Activated naive CD4-positive, alpha-beta T cell treated with anti-CD3 and anti-CD28 coated beads, Interleukin-2, amount 50 U/mL, for 24 hours (primary cell): ENCODE data around the gene KIF21B.
A peak's percentile ranks its signal among the peaks of the same experiment; 100 is the strongest.

ENCODE experiments used
- H3K27ac Mint-ChIP-seq: one replicate; pipeline ENCODE4 v1.8.0; 2021; ENCODE audit warnings: mild to moderate bottlenecking, mixed read lengths
- H3K27me3 Mint-ChIP-seq: one replicate; pipeline ENCODE4 v1.8.0; 2021; ENCODE audit warnings: mixed read lengths
- H3K36me3 Mint-ChIP-seq: one replicate; pipeline ENCODE4 v1.8.0; 2021; ENCODE audit warnings: mixed read lengths
- H3K4me1 Mint-ChIP-seq: one replicate; pipeline ENCODE4 v1.8.0; 2021; ENCODE audit warnings: mixed read lengths
- H3K4me3 Mint-ChIP-seq: one replicate; pipeline ENCODE4 v1.8.0; 2021; ENCODE audit warnings: mild to moderate bottlenecking, mixed read lengths
- H3K9me3 Mint-ChIP-seq: one replicate; pipeline ENCODE4 v1.8.0; 2021; ENCODE audit warnings: mixed read lengths

KIF21B gene

DNA sequence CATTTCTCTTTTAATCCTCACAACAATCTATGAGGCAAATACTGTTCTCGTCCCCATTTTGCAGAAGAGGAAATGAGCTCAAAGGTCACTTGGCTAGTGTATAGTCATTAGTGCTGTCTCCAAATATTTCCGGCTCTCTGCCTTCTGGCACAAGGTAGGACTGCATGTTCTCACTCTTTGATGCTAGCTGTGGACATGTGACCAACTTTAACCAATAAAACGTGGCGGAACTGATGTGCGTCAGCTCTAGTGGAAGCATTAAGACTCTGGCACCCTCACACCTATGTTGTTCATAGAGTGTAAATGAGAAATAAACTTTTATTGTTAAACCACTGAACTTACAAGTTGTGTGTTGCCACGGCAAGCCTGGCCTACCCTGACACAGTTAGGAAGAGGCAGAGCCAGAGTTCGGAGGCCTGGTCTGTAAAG is 5.0 kb upstream of the KIF21B start:
- peaks cover 29% of the 10 kb centered on the region for H3K4me1 Mint-ChIP-seq
- no peak overlapping the region for H3K4me3 Mint-ChIP-seq
- no peaks in the 10 kb centered on the region for H3K9me3 Mint-ChIP-seq
- H3K27me3 Mint-ChIP-seq: no peaks in the 10 kb centered on the region
- no peaks in the 10 kb centered on the region for H3K36me3 Mint-ChIP-seq
- H3K27ac Mint-ChIP-seq: peak overlapping the region; percentile 46

- H3K27ac Mint-ChIP-seq: peak overlapping the region; percentile 17
- no peaks in the 10 kb centered on the region for H3K27me3 Mint-ChIP-seq
- no peaks in the 10 kb centered on the region for H3K36me3 Mint-ChIP-seq
- no peak overlapping the region for H3K4me3 Mint-ChIP-seq
- H3K4me1 Mint-ChIP-seq: peaks cover 39% of the 10 kb centered on the region
- H3K9me3 Mint-ChIP-seq: no peaks in the 10 kb centered on the region
These were observed 3.3 kb upstream of the KIF21B start for GRCh38 chr1:201026836-201027235.

- no peaks in the 10 kb centered on the region for H3K36me3 Mint-ChIP-seq
- H3K4me3 Mint-ChIP-seq: peak overlapping the region; percentile 8
- H3K27ac Mint-ChIP-seq: peak overlapping the region; percentile 60
These were observed 2.7 kb upstream of the KIF21B start for GRCh38 chr1:201026234-201026633.

GRCh38 chr1:201025571-201026002 is 2.1 kb upstream of the KIF21B start:
- H3K4me1 Mint-ChIP-seq: peaks cover 52% of the 10 kb centered on the region
- H3K27me3 Mint-ChIP-seq: no peaks in the 10 kb centered on the region
- H3K27ac Mint-ChIP-seq: no peak overlapping the region
- no peak overlapping the region for H3K4me3 Mint-ChIP-seq
- H3K9me3 Mint-ChIP-seq: no peaks in the 10 kb centered on the region
- no peaks in the 10 kb centered on the region for H3K36me3 Mint-ChIP-seq

More at GRCh38 chr1:201026234-201026633, 2.7 kb upstream of the KIF21B start:
- Mint-ChIP-seq H3K9me3 (no peaks in the 10 kb centered on the region), H3K27me3 (no peaks in the 10 kb centered on the region), H3K4me1 (peaks cover 45% of the 10 kb centered on the region)

- Mint-ChIP-seq H3K36me3 (no peaks in the 10 kb centered on the region), H3K27ac (no peak overlapping the region), H3K27me3 (no peaks in the 10 kb centered on the region), H3K4me3 (no peak overlapping the region), H3K9me3 (no peaks in the 10 kb centered on the region), H3K4me1 (peaks cover 62% of the 10 kb centered on the region)
These were observed 1.1 kb upstream of the KIF21B start for GRCh38 chr1:201024625-201024998.

DNA sequence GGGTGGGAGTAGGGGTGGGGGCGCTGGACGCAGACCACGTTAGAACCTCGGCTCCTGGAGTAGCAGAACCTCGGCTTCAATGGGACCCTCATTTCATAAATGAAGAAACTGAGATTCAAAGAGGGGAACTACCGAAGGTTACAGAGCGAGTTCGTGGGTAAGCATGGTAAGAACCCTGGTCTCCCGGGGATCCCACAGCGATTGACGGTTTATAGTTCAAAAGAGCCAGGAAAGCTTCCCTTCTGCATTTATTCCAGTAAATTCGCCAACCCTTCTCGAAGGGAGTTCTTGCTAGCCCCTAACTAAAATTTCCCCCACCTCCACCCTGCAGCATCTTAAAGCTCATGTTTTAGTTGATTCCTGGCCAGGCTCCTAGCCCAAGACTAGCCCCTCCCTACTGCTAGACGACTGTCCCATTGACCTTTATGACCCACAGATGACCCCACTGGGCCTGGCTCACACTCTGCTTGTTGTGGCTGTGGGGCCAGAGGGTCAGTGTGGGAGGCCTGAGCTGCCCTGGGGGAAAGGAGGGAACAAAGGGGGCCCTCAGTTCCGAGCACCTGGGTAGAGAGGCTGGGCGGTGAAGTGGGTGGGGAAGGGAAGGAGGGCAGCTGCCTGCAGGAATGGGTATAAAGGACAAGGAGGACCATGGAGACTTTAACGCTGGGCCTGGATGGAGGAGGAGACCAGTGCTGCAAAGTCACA is 558 bp upstream of the KIF21B start:
- Mint-ChIP-seq H3K27me3 (no peaks in the 10 kb centered on the region), H3K9me3 (no peaks in the 10 kb centered on the region), H3K27ac (no peak overlapping the region), H3K4me3 (peak overlapping the region; percentile 69), H3K36me3 (peaks cover 2% of the 10 kb centered on the region), H3K4me1 (peaks cover 67% of the 10 kb centered on the region)

DNA sequence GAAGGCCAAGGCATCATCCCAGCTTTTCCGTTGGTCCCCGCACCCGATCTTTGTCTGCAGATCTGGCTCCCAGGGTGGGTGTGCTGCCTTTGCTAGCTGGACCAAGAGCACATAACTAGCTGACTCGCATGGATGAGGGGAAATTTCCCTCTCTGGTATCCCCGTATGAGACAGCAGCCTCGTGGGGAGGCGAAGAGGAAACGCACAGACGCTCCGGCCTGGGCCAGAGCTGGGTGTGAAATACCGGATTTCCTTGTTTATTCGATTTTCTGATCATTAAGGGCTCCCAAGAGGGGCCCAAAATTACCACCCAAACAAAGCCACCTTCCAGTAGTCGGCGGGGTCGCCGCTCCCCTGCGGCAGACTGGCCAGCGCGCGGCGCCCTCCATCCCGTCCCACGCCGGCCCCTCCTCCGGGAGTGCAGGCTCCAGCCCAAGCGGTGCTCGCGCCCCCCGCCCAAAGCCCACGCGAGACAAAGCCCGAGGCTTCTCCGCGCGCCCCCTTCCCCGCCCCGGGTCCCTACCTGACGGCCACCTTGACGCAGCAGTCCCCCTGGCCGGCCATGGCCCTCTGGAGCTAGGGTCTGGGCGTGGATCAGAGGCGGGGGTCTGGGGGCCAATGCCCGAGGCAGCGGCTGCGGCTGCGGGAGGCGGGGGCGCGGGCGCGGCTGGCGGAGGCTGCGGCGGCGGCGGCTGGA is 546 bp downstream of the KIF21B start:
- Mint-ChIP-seq H3K4me1 (peaks cover 77% of the 10 kb centered on the region), H3K27ac (peak overlapping the region; percentile 88), H3K36me3 (peaks cover 2% of the 10 kb centered on the region), H3K4me3 (peak overlapping the region; percentile 89), H3K27me3 (no peaks in the 10 kb centered on the region), H3K9me3 (no peaks in the 10 kb centered on the region)

GRCh38 chr1:201022493-201022819 is 1.1 kb downstream of the KIF21B start:
- peak overlapping the region; percentile 89 for H3K4me3 Mint-ChIP-seq
- H3K9me3 Mint-ChIP-seq: no peaks in the 10 kb centered on the region
- no peaks in the 10 kb centered on the region for H3K27me3 Mint-ChIP-seq
- peak overlapping the region; percentile 88 for H3K27ac Mint-ChIP-seq
- peaks cover 2% of the 10 kb centered on the region for H3K36me3 Mint-ChIP-seq
- H3K4me1 Mint-ChIP-seq: peaks cover 82% of the 10 kb centered on the region

DNA sequence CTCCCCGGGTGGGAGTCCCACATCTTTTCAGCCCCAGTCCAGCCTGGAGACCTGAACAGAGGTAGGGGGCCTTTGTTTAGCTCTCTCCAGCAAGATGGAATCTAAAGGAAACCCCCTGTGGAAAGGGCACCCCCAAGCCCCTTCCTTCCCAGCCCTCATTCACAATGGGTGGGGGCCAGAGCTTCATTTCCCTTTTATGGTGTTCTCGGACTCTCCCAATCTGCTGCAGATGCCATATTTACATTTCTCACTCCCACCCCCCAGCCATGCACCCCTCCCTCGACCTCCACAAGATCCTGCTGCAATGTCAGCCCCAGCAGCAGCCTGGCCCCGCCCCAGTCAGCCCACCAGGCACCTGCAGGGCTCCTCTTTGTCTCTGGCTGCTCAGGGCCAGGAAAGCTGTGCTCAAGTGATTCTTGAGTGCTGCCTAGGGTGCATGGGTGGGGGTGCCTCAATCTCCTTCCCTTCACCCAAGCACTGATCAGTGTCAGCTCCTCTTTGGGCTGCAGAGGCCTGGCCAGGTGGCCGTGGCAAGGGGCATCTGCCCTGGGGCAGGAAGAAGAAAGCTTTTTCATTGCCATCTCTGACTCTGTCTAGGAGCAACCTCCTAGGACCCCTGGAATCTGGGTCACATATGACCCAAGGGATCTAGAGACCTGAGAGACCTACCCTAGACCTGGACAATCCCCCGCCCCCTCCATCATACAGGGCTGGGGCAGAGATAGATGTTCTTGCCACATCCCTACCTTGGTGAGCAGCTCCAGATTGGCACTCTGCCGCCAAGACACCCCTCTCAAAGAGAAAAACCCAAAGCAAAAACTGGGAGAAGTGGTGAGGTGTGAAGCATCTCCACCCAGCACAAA is 1.7 kb downstream of the KIF21B start:
- peaks cover 84% of the 10 kb centered on the region for H3K4me1 Mint-ChIP-seq
- H3K4me3 Mint-ChIP-seq: peak overlapping the region; percentile 89
- no peaks in the 10 kb centered on the region for H3K9me3 Mint-ChIP-seq
- peaks cover 2% of the 10 kb centered on the region for H3K36me3 Mint-ChIP-seq
- peak overlapping the region; percentile 88 for H3K27ac Mint-ChIP-seq
- H3K27me3 Mint-ChIP-seq: no peaks in the 10 kb centered on the region

DNA sequence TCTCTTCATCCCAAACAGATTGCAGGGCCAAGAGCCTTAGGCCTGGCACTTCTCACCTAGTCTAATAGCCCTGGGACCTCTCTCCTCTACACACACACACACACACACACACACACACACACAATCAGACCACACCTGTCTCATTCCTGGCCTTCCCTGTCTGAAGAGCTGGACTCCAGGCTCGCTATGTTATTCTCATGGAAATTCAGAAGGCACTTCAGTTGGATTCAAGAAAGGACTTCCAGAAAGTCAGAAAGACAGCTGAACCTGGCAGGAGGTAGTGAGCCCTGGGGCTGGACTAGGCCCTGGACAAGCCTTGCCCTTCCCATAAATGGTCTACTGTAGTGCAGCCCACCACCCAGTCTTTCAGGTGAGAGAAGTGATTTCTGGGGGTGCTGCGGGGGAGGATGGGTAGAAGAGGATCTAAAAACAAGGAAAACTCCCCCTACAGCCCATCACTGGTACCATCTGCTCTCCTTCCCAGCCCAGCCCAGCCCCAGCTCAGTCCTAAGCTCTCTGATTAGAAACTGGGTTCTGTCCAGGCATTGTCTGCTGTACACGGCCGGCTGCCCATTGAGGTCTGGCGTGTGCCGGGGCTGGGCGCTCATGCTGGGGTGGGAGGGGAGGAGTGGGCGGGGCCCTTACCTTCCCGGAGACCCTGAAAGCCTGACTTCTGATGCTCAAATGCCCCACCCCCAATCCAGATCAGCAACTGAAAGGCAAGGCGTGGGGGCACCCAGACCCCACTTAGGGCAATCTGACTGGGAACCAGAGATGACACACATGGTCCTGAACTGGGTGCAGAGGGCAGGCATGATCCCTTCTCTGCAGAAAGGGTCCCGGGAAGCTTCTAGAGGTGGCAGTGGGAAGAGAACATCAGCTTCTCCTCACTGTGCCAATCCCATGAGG is 2.5 kb downstream of the KIF21B start:
- H3K27ac Mint-ChIP-seq: peak overlapping the region; percentile 98
- no peaks in the 10 kb centered on the region for H3K9me3 Mint-ChIP-seq
- peaks cover 84% of the 10 kb centered on the region for H3K4me1 Mint-ChIP-seq
- peak overlapping the region; percentile 89 for H3K4me3 Mint-ChIP-seq
- peaks cover 2% of the 10 kb centered on the region for H3K36me3 Mint-ChIP-seq
- no peaks in the 10 kb centered on the region for H3K27me3 Mint-ChIP-seq

DNA sequence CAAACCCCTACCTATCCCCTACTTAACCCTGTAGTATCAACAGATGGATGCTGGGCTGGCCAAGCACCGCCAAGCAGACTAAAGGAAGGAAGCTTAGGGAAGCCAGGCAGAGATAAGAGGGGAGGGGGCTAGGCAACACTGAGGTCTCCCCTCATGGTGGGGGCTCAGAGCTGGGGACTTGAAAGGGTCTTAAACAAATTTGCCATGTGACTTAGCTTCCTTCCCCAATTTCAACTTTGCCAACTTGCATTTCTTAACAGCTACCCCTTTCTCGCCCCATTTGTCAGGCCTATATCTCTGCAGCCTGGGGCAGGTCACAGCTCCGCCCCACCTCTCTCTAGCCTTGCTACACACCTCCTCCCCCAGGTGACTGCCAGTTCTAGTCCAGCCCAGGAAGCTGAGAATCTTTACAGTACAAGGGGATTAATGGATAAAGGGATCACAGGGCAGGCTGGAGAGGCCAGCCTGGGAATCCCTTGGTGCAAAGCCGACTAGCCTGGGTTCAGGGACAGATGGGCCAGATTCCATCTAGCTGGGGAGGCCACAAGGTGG is 3.4 kb downstream of the KIF21B start:
- H3K4me3 Mint-ChIP-seq: peak overlapping the region; percentile 73

DNA sequence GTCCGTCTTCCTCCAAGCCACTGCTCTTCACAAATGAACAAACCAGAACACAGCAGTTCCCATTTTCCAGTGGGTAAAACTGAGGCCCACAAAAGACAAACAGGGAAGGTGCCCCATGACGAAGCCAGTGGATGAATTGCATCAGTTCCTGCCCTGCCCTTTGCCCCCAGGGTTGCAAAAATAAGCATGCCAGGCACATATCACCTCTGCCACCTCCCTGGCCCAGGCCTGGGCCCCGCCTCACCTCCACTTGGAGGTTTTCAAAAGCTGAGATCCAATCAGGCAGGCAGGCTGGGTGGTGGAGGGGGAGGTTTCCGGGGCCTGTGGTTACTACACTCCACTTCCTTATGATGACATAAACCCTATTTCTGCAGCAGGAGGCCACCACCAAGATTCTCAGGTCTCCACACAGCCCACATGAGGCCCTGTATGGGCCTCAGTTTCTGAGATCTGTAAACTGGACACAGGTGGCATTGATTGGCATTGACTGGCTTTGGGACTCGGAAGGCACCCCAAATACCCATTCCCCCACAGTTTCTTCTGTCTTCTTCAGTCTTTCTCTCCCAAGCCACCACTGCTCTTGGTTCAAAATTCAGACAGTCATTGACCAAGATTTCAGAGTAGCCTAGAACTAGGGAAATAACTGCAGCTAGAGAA is 4.1 kb downstream of the KIF21B start:
- H3K4me1 Mint-ChIP-seq: peaks cover 87% of the 10 kb centered on the region
- H3K27me3 Mint-ChIP-seq: no peaks in the 10 kb centered on the region
- H3K36me3 Mint-ChIP-seq: peaks cover 2% of the 10 kb centered on the region
- no peaks in the 10 kb centered on the region for H3K9me3 Mint-ChIP-seq
- peak overlapping the region; percentile 98 for H3K27ac Mint-ChIP-seq
- peak overlapping the region; percentile 73 for H3K4me3 Mint-ChIP-seq

More for the DNA sequence above, 3.4 kb downstream of the KIF21B start:
- Mint-ChIP-seq H3K27ac (peak overlapping the region; percentile 98), H3K4me1 (peaks cover 84% of the 10 kb centered on the region), H3K27me3 (no peaks in the 10 kb centered on the region), H3K36me3 (peaks cover 2% of the 10 kb centered on the region), H3K9me3 (no peaks in the 10 kb centered on the region)

- Mint-ChIP-seq H3K36me3 (peaks cover 2% of the 10 kb centered on the region), H3K9me3 (no peaks in the 10 kb centered on the region), H3K4me1 (peaks cover 95% of the 10 kb centered on the region), H3K4me3 (peak overlapping the region; percentile 57), H3K27me3 (no peaks in the 10 kb centered on the region), H3K27ac (peak overlapping the region; percentile 72)
These were observed 5.7 kb downstream of the KIF21B start for GRCh38 chr1:201017828-201018163.
